ENCODE results near the gene GPR42. TPM values are rescaled to one million over a fixed set of nuclear protein-coding genes. Genes with fewer than 3 reads are reported as not detected.

The GPR42 gene, protein sequence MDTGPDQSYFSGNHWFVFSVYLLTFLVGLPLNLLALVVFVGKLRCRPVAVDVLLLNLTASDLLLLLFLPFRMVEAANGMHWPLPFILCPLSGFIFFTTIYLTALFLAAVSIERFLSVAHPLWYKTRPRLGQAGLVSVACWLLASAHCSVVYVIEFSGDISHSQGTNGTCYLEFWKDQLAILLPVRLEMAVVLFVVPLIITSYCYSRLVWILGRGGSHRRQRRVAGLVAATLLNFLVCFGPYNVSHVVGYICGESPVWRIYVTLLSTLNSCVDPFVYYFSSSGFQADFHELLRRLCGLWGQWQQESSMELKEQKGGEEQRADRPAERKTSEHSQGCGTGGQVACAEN
- total RNA-seq: not detected in 2 replicates

DNA sequence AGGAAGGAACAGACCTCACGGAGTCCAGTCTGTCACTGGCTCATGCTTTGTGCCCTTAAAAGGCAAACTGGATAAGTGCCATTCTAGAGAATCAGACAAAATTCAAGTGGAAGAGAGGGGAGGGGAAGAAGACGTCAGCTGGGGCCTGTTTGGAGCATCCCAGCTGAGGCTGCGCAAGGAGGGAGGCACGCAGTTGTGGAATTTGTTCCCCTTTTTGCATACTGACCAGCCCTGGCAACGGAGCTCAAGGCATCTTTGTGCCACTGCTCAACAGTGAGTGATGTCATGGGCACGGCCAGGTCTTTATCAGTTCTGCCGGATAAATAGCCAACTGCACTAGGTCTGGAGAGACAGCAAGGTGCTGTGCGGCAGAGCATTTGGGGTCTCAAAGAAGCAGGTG is at the start of gene GPR42:
Gene GPR42, plus strand, starts transcription at position 347 of the 400 bp plus-strand sequence. CDS start 292 bp downstream, outside the sequence.
- DNase-seq (ENCODE audit: low read depth in 2 of 2): no peak

DNA sequence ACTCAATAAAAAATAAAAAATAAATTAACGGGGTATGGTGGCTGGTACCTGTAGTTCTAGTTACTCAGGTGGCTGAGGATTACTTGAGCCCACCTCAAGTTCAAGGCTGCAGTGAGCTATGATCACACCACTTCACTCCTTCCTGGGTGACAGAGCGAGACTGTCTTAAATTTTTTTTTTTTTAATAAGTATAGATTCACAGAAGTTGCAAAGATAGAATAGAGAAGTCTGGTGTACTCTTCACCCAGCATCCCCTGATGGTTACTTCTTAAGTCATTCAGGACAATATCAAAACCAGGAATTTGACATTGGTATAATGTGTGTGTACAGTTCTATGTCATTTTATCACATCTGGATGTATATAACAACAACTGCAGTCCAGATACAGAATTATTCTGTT is 49.6 kb upstream of the GPR42 start:
- DNase-seq (ENCODE audit: low read depth in 2 of 2): no peak

DNA sequence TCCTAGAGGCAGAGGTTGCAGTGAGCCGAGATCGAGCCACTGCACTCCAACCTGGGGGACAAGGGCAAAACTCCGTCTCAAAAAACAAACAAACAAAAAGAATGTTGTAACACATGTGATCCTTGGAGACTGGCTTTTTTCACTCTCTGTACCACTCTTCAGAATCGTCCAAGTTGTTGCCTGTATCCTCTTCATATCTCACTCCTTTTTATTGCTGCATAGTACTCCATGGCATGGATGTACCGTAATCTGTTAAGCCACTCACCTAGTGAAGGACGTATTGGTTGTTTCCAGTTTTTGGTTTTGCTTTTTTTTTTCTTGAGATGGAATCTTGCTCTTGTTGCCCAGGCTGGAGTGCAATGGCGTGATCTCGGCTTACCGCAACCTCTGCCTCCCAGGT is 48.9 kb upstream of the GPR42 start:
- DNase-seq (ENCODE audit: low read depth in 2 of 2): no peak

DNA sequence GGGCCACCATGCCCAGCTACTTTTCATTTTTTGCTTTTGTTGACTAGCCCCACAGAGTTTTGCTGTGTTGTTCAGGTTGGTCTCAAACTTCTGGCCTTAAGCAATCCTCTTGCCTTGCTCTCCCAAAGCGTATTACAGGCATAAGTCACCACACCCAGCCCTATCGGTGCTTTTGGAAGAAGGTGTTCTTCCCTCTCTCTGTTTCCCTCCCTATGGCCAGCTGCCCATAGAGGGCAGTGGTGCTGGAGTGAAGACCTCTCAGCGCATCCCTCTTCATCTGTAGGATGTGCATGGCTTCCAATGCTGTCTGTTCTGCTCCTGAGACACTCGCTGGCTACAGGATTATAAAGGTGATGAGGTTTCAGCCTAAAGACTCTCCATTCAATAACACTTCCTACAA is 43.2 kb upstream of the GPR42 start:
- no peak for DNase-seq (ENCODE audit: low read depth in 2 of 2)

DNA sequence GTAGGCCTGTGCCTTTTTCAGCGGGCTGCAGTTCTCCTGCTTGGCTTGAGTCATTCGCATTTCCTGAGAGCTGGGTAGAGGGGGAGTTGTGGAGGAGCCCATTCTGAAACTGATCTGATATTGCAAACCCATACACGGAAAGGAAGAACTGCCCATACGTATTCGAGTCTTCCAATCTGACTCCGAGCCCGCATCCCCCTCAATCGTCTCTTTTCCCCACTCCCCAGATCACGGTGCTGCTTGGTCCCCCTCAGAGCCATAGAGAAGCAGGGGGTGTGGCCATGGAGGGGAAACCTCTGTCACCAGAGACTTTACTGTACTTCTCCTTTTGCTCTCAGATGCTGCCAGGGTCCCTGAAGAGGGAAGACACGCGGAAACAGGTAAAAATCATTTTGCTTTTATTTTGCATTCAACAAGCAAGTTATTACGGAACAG is 42.0 kb upstream of the GPR42 start, which contains the start of gene CD22:
Gene CD22, plus strand, starts transcription at position 337 of the 435 bp plus-strand sequence. CDS start 2,854 bp downstream, outside the sequence.
- no peak for DNase-seq (ENCODE audit: low read depth in 2 of 2)

DNA sequence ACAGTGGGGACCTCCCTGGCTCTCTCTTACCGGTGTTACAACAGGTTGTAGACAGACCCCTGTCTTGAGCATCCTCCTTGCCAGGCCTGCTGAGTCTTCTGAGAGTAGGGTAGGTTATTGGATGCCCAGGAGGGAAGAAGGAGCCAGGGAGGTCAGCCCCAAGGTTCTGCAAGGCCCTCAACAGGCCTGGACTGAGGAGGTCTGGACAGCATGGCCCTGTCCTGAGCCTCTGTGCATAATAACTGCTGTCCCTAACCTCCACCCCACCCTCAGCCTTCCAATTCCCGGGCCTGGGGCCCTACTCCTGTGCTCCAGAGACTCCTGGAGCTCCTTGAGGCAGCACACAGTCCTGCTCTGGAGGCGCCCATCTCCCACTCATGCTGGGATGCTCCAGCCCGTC is 41.5 kb upstream of the GPR42 start:
- DNase-seq (ENCODE audit: low read depth in 2 of 2): no peak

DNA sequence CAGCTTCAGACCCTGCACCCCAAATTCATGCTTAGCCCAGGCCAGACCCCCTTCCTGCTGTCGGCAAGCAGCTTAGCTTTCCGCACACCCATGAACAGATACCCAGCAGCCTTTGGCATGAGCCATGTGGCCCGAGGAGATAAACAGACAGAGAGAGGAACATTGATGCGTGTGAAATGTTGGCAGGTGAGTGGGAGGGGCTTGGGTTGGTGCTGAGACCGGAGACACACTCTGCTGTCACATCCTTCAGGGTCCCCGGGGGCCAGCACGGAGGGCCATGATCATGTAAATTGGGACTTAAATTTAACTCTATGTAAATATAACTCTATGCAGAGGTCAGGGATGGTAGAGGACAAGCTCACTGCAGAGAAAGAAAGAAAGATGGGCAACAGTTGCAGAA is 40.4 kb upstream of the GPR42 start:
- no peak for DNase-seq (ENCODE audit: low read depth in 2 of 2)

GRCh38 chr19:35331551-35332214 is 39.2 kb upstream of the GPR42 start:
- DNase-seq (ENCODE audit: low read depth in 2 of 2): no peak

- peak in 1 of 2 donors; percentile 50 for DNase-seq (ENCODE audit: low read depth in 2 of 2)
These were observed 38.1 kb upstream of the GPR42 start for GRCh38 chr19:35332817-35333216.

DNA sequence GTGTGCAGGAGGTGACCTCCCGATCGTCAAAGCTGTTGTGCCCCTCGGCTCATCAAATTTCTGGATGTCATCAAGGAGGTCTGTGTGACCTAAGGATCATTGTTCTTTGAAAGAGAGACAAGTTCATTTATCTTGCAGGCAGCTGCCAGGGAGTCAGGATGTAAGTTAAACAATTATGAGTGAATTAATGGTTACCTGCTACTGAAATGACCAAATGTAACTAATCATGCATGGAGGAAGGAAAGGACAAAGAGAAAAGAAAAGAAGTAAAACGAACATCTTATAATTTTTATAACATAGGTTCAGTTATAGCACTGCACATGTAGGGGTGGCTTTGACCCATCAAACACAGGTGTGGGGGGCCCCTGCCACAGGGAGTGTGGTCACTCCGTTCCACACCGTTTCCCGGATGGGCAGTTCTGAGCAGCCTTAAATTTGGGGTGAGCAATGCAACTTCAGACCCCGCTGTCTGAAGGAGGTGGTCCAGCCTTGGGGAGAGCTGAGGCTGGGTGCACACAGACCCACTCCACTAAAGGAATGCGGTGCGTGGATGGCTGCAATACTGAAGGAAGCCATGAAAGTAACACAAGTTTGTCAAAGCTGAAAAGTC is 36.6 kb upstream of the GPR42 start:
- no peak for DNase-seq (ENCODE audit: low read depth in 2 of 2)

GRCh38 chr19:35336166-35336955 is 34.5 kb upstream of the GPR42 start:
- no peak for DNase-seq (ENCODE audit: low read depth in 2 of 2)

- DNase-seq (ENCODE audit: low read depth in 2 of 2): no peak
These were observed 33.5 kb upstream of the GPR42 start for GRCh38 chr19:35337097-35337983.

GRCh38 chr19:35337984-35338296 is 32.9 kb upstream of the GPR42 start:
- no peak for DNase-seq (ENCODE audit: low read depth in 2 of 2)

- DNase-seq (ENCODE audit: low read depth in 2 of 2): no peak
These were observed 30.4 kb upstream of the GPR42 start for GRCh38 chr19:35340431-35340830.

DNA sequence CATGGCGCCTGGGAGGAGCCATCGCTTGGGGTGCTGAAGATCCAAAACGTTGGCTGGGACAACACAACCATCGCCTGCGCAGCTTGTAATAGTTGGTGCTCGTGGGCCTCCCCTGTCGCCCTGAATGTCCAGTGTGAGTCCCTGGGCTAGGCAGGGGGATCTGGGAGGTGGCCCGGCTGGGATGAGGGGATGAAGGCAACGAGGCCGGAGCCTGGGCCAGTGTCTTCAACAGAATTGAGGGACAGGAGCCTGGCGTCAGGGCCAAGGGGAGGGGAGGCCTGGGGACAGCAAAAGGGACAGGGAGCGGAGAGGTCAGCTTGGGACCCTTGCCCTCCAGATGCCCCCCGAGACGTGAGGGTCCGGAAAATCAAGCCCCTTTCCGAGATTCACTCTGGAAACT is 29.9 kb upstream of the GPR42 start:
- no peak for DNase-seq (ENCODE audit: low read depth in 2 of 2)

GRCh38 chr19:35341565-35342225 is 29.2 kb upstream of the GPR42 start:
- no peak for DNase-seq (ENCODE audit: low read depth in 2 of 2)

- no peak for DNase-seq (ENCODE audit: low read depth in 2 of 2)
These were observed 28.4 kb upstream of the GPR42 start for GRCh38 chr19:35342430-35342829.

DNA sequence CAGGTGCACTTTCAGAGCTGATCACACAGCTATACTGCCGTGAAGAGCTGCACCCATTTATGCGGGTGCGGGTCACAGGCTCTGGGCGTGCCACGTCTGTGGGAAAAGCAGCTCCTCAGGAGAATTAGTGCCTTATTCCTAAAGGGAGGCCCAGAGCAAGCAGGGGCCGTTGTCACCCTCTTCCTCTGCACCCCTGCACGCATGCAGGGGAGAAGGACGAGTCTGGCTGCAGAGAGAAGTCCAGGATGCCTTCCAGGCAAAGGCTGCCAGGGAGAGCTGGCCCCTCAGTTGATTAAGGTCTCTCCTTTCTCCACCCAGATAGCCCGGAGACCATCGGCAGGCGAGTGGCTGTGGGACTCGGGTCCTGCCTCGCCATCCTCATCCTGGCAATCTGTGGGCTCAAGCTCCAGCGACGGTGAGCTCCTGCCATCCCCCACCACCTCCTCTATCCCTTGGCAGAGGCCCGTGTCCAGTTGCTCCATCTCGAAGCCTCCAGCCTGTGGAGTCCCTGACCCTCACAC is 26.3 kb upstream of the GPR42 start:
- DNase-seq (ENCODE audit: low read depth in 2 of 2): no peak

- no peak for DNase-seq (ENCODE audit: low read depth in 2 of 2)
These were observed 25.2 kb upstream of the GPR42 start for GRCh38 chr19:35345671-35346111.
